K562 (cell line): ENCODE measurements around the gene CSN1S1. TPM values are rescaled to one million over a fixed set of nuclear protein-coding genes. Genes with fewer than 3 reads are reported as not detected.

Source experiments
- CEBPG ChIP-seq, 3 experiments: fragments of 200-800 bp in 1 of 3; sonication (Bioruptor generic) in 1 of 3; sonication (generic) in 1 of 3; formaldehyde crosslinking in 1 of 3; IDR thresholded peaks in 2 of 3; conservative IDR thresholded peaks in 1 of 3; 2 replicates each; pipeline versions ENCODE4 v1.6.1 to v1.8.0; 2016 to 2022; ENCODE audit warnings: missing compliant biosample characterization in 2 of 3, missing genetic modification characterization in 2 of 3, mild to moderate bottlenecking in 1 of 3, missing genetic modification reagents in 1 of 3
- polyA plus RNA-seq, 8 experiments: library from polyadenylated mRNA; depleted of rRNA in 4 of 8; stranded (reverse) in 5 of 8; unstranded in 3 of 8; fragments of >200 nt; fragmentation: Nextera tagmentation in 2 of 8; fragmentation: Illumina TruSeq in 1 of 8; extraction: Ambion mirVana in 2 of 8; extraction: Trizol in 1 of 8; gene quantifications; 2 replicates each; pipeline versions ENCODE4 v1.2.1 to v1.2.3, GENCODE V29; 2011 to 2014; ENCODE audit warnings: inconsistent platforms in 1 of 8, missing spikeins in 1 of 8
- total RNA-seq, 7 experiments: library from RNA; depleted of rRNA in 6 of 7; stranded (reverse); fragments of >200 nt in 6 of 7; fragmentation: Illumina TruSeq in 2 of 7; extraction: Trizol in 2 of 7; gene quantifications; 2 replicates each; pipeline versions ENCODE4 v1.2.1 to v1.2.3, GENCODE V29; 2011 to 2021; ENCODE audit warnings: low replicate concordance in 1 of 7
- TF ChIP-seq, protein P1 (sequence below): fragments of 250-450 bp; sonication (Bioruptor Pico); IDR thresholded peaks from 2 replicates; pipeline ENCODE4 v1.4.0; 2020; ENCODE audit warnings: mild to moderate bottlenecking, moderate library complexity
- TF ChIP-seq, protein P2 (sequence below): fragments of 250-450 bp; sonication (Bioruptor Pico); IDR thresholded peaks from 2 replicates; pipeline ENCODE4 v1.4.0; 2020; ENCODE audit warnings: mild to moderate bottlenecking, moderate library complexity
- TF ChIP-seq, protein P3 (sequence below): IDR thresholded peaks from 3 replicates; pipeline ENCODE4 v1.6.1; 2011; ENCODE audit warnings: borderline replicate concordance, mild to moderate bottlenecking, moderate library complexity; ENCODE audit not compliant: insufficient read length; ENCODE audit errors: extremely low read depth
- TF ChIP-seq, protein P4 (sequence below): fragments of 450-650 bp; formaldehyde crosslinking; IDR thresholded peaks from 2 replicates; pipeline ENCODE4 v1.4.0; 2020; ENCODE audit warnings: mild to moderate bottlenecking

Gene CSN1S1
- total and polyA plus RNA-seq, 9 of the 15 experiments (the other 6 are each of a cell fraction or from before 2014, with no cell fraction given): not detected

DNA sequence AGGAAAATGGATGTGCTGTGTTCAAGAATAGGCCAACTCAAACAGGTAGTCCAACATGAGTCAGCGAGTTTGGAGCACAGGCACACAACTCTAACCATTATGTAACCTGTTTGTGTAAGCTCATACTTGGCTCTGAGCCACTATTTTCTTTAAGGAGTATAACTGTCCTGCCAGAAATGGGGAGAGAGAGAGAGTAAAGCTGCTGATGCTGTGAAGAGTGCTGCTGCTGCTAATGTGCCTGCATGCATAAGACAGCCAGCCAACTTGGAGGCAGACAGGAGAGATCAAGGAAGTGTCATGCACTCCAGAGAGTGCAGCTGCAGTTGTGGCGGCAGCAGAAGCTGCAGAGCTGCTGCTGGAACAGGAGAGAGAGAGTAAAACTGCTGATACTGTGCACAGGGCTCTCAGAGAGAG, 53.2 kb downstream of the CSN1S1 start (continued):
- TF ChIP-seq, protein P1, sequence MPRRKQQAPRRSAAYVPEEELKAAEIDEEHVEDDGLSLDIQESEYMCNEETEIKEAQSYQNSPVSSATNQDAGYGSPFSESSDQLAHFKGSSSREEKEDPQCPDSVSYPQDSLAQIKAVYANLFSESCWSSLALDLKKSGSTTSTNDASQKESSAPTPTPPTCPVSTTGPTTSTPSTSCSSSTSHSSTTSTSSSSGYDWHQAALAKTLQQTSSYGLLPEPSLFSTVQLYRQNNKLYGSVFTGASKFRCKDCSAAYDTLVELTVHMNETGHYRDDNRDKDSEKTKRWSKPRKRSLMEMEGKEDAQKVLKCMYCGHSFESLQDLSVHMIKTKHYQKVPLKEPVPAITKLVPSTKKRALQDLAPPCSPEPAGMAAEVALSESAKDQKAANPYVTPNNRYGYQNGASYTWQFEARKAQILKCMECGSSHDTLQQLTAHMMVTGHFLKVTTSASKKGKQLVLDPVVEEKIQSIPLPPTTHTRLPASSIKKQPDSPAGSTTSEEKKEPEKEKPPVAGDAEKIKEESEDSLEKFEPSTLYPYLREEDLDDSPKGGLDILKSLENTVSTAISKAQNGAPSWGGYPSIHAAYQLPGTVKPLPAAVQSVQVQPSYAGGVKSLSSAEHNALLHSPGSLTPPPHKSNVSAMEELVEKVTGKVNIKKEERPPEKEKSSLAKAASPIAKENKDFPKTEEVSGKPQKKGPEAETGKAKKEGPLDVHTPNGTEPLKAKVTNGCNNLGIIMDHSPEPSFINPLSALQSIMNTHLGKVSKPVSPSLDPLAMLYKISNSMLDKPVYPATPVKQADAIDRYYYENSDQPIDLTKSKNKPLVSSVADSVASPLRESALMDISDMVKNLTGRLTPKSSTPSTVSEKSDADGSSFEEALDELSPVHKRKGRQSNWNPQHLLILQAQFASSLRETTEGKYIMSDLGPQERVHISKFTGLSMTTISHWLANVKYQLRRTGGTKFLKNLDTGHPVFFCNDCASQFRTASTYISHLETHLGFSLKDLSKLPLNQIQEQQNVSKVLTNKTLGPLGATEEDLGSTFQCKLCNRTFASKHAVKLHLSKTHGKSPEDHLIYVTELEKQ (CRISPR knock-in tag): no peak
- TF ChIP-seq, protein P2, sequence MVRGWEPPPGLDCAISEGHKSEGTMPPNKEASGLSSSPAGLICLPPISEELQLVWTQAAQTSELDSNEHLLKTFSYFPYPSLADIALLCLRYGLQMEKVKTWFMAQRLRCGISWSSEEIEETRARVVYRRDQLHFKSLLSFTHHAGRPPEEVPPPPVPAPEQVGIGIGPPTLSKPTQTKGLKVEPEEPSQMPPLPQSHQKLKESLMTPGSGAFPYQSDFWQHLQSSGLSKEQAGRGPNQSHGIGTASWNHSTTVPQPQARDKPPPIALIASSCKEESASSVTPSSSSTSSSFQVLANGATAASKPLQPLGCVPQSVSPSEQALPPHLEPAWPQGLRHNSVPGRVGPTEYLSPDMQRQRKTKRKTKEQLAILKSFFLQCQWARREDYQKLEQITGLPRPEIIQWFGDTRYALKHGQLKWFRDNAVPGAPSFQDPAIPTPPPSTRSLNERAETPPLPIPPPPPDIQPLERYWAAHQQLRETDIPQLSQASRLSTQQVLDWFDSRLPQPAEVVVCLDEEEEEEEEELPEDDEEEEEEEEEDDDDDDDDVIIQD (CRISPR knock-in tag): no peak
- TF ChIP-seq, protein P3, sequence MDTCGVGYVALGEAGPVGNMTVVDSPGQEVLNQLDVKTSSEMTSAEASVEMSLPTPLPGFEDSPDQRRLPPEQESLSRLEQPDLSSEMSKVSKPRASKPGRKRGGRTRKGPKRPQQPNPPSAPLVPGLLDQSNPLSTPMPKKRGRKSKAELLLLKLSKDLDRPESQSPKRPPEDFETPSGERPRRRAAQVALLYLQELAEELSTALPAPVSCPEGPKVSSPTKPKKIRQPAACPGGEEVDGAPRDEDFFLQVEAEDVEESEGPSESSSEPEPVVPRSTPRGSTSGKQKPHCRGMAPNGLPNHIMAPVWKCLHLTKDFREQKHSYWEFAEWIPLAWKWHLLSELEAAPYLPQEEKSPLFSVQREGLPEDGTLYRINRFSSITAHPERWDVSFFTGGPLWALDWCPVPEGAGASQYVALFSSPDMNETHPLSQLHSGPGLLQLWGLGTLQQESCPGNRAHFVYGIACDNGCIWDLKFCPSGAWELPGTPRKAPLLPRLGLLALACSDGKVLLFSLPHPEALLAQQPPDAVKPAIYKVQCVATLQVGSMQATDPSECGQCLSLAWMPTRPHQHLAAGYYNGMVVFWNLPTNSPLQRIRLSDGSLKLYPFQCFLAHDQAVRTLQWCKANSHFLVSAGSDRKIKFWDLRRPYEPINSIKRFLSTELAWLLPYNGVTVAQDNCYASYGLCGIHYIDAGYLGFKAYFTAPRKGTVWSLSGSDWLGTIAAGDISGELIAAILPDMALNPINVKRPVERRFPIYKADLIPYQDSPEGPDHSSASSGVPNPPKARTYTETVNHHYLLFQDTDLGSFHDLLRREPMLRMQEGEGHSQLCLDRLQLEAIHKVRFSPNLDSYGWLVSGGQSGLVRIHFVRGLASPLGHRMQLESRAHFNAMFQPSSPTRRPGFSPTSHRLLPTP: no peak
- TF ChIP-seq, protein P4, sequence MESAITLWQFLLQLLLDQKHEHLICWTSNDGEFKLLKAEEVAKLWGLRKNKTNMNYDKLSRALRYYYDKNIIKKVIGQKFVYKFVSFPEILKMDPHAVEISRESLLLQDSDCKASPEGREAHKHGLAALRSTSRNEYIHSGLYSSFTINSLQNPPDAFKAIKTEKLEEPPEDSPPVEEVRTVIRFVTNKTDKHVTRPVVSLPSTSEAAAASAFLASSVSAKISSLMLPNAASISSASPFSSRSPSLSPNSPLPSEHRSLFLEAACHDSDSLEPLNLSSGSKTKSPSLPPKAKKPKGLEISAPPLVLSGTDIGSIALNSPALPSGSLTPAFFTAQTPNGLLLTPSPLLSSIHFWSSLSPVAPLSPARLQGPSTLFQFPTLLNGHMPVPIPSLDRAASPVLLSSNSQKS: no peak
- no peak for TF ChIP-seq CEBPG (CRISPR knock-in tag; IDR thresholded peaks at IDR 0.05)
- TF ChIP-seq CEBPG (tag; conservative IDR thresholded peaks at IDR 0.05 in 1 of 2, IDR thresholded peaks at IDR 0.05 in 1 of 2): no peak
